A549 (cell line): ENCODE data around the gene ORC1. TPM values are rescaled to one million over a fixed set of nuclear protein-coding genes. Genes with fewer than 3 reads are reported as not detected.

ENCODE experiments used
- ATAC-seq, 2 experiments: fragments of 200-7000 bp in 1 of 2; fragments of >200 bp in 1 of 2; cut with Nextera tagmentation in 1 of 2; cut with Tn5 transposase in 1 of 2; 3 replicates each; pipeline versions ENCODE4 v1.8.0 to v1.9.1; 2018 to 2020; ENCODE audit warnings: mild to moderate bottlenecking in 1 of 2, moderate library complexity in 1 of 2
- CTCF ChIA-PET: fragments of 300-600 bp; sonication (Branson Sonifier 250); formaldehyde crosslinking; extraction: SDS; loops from one replicate; lab custom pipeline; 2021; ENCODE audit warnings: antibody characterized with exemption, inconsistent platforms; lab: Yijun Ruan, JAX
- POLR2A ChIA-PET: fragments of 350-600 bp; formaldehyde crosslinking; extraction: SDS; loops from one replicate; lab custom pipeline; 2021; ENCODE audit warnings: antibody characterized with exemption, inconsistent platforms; lab: Yijun Ruan, JAX
- DNase-seq, 2 experiments: peaks; one replicate each; pipeline versions ENCODE4 v3.0.0 to v3.0.0-alpha.2; 2011 to 2016; ENCODE audit warnings: low read depth in 1 of 2, low spot score in 1 of 2
- FAIRE-seq: peaks from 2 replicates; lab custom pipeline; 2011; peaks lifted over from hg19 to GRCh38; lab: Jason Lieb, UNC
- H3K27ac ChIP-seq, 2 experiments: fragments of >200 bp; sonication (Bioruptor Twin); formaldehyde crosslinking; 3 replicates each; pipeline ENCODE4 v1.5.1; 2016 to 2017
- H3K4me1 ChIP-seq: fragments of >200 bp; sonication (Bioruptor Twin); formaldehyde crosslinking; 3 replicates; pipeline ENCODE4 v1.6.1; 2016
- H3K4me2 ChIP-seq: fragments of >200 bp; sonication (Bioruptor Twin); formaldehyde crosslinking; 3 replicates; pipeline ENCODE4 v1.6.1; 2016
- H3K4me3 ChIP-seq: fragments of >200 bp; sonication (Bioruptor Twin); formaldehyde crosslinking; 3 replicates; pipeline ENCODE4 v1.5.1; 2016
- H3K9me3 ChIP-seq: fragments of >200 bp; sonication (Bioruptor Twin); formaldehyde crosslinking; 3 replicates; pipeline ENCODE4 v1.6.1; 2016
- CBX2 ChIP-seq: fragments of 200-600 bp; sonication (generic); IDR thresholded peaks from 2 replicates; pipeline ENCODE4 v1.6.1; 2016; ENCODE audit warnings: low read depth, mild to moderate bottlenecking, borderline replicate concordance
- CHD2 ChIP-seq: fragments of 150-350 bp; IDR thresholded peaks from 2 replicates; pipeline ENCODE4 v1.6.1; 2014; ENCODE audit warnings: low read length; ENCODE audit not compliant: partially characterized antibody
- CTCF ChIP-seq: fragments of >200 bp; sonication (Bioruptor Twin); formaldehyde crosslinking; IDR thresholded peaks from 3 replicates; pipeline ENCODE4 v1.5.1; 2016
- EHF ChIP-seq: fragments of 250-450 bp; sonication (Bioruptor Pico); IDR thresholded peaks from 2 replicates; pipeline ENCODE4 v1.5.0; 2020; ENCODE audit warnings: mild to moderate bottlenecking
- EP300 ChIP-seq, 2 experiments: fragments of >200 bp; sonication (Bioruptor Twin); formaldehyde crosslinking; IDR thresholded peaks; 2 replicates in 1 of 2; 3 replicates in 1 of 2; pipeline ENCODE4 v1.6.1; 2016 to 2017
- ESRRA ChIP-seq: fragments of 150-350 bp; IDR thresholded peaks from 2 replicates; pipeline ENCODE4 v1.6.1; 2014; ENCODE audit warnings: mild to moderate bottlenecking, low read length, borderline replicate concordance
- FOSB ChIP-seq: fragments of 250-450 bp; sonication (Bioruptor Pico); IDR thresholded peaks from 2 replicates; pipeline ENCODE4 v1.5.0; 2020; ENCODE audit warnings: mild to moderate bottlenecking, moderate library complexity
- FOSL2 ChIP-seq, 2 experiments: fragments of 450-650 bp in 1 of 2; fragments of >200 bp in 1 of 2; sonication (Bioruptor Twin) in 1 of 2; formaldehyde crosslinking; IDR thresholded peaks; 2 replicates each; pipeline versions ENCODE4 v1.5.0 to v1.6.1; 2016 to 2020; ENCODE audit warnings: mild to moderate bottlenecking in 1 of 2, moderate library complexity in 1 of 2
- FOXS1 ChIP-seq: fragments of 250-450 bp; sonication (Bioruptor Pico); IDR thresholded peaks from 2 replicates; pipeline ENCODE4 v1.5.0; 2020; ENCODE audit warnings: mild to moderate bottlenecking, moderate library complexity
- HOXA7 ChIP-seq: fragments of 250-450 bp; sonication (Bioruptor Pico); IDR thresholded peaks from 2 replicates; pipeline ENCODE4 v1.5.0; 2020; ENCODE audit warnings: mild to moderate bottlenecking, moderate library complexity
- HOXB13 ChIP-seq: fragments of 250-450 bp; sonication (Bioruptor Pico); IDR thresholded peaks from 2 replicates; pipeline ENCODE4 v1.5.0; 2020; ENCODE audit warnings: low read depth, mild to moderate bottlenecking, moderate library complexity
- JUN ChIP-seq, 2 experiments: fragments of >200 bp; sonication (Bioruptor Twin); formaldehyde crosslinking; IDR thresholded peaks; 2 replicates in 1 of 2; 3 replicates in 1 of 2; pipeline ENCODE4 v1.6.1; 2016 to 2017
- JUNB ChIP-seq: fragments of >200 bp; sonication (Bioruptor Twin); formaldehyde crosslinking; IDR thresholded peaks from 2 replicates; pipeline ENCODE4 v1.6.1; 2016
- KDM1A ChIP-seq: fragments of 200-600 bp; sonication (generic); IDR thresholded peaks from 2 replicates; pipeline ENCODE4 v1.6.1; 2016; ENCODE audit warnings: low read depth, mild to moderate bottlenecking
- KDM5A ChIP-seq: fragments of 200-600 bp; sonication (generic); IDR thresholded peaks from 2 replicates; pipeline ENCODE4 v1.6.1; 2016; ENCODE audit warnings: antibody characterized with exemption, mild to moderate bottlenecking
- MAFK ChIP-seq: fragments of 450-650 bp; IDR thresholded peaks from 2 replicates; pipeline ENCODE4 v1.6.1; 2014; ENCODE audit not compliant: partially characterized antibody
- MYC ChIP-seq: IDR thresholded peaks from 2 replicates; pipeline ENCODE4 v1.6.1; 2012; ENCODE audit warnings: mild to moderate bottlenecking, inconsistent platforms, low read length, improper control_type of control experiment, borderline replicate concordance
- NFE2L2 ChIP-seq: fragments of 150-350 bp; conservative IDR thresholded peaks from 2 replicates; pipeline ENCODE4 v1.6.1; 2014; ENCODE audit warnings: low read length
- PHF8 ChIP-seq: fragments of 200-600 bp; sonication (generic); IDR thresholded peaks from 2 replicates; pipeline ENCODE4 v1.6.1; 2016; ENCODE audit warnings: low read depth, mild to moderate bottlenecking, antibody characterized with exemption, moderate library complexity, borderline replicate concordance
- POLR2AphosphoS2 ChIP-seq: conservative IDR thresholded peaks from 2 replicates; pipeline ENCODE4 v1.6.1; 2012; ENCODE audit warnings: low read length, improper control_type of control experiment, inconsistent platforms
- RCOR1 ChIP-seq: fragments of 150-350 bp; IDR thresholded peaks from 2 replicates; pipeline ENCODE4 v1.6.1; 2014; ENCODE audit warnings: antibody characterized with exemption, low read length, low read depth
- RFX5 ChIP-seq: fragments of 450-650 bp; IDR thresholded peaks from 2 replicates; pipeline ENCODE4 v1.7.1; 2014; ENCODE audit warnings: antibody characterized with exemption, mild to moderate bottlenecking, moderate library complexity
- RNF2 ChIP-seq: fragments of 200-600 bp; sonication (generic); IDR thresholded peaks from 2 replicates; pipeline ENCODE4 v1.6.1; 2016; ENCODE audit warnings: low read depth, mild to moderate bottlenecking, antibody characterized with exemption, moderate library complexity, borderline replicate concordance
- TP53 ChIP-seq: fragments of 250-450 bp; sonication (Bioruptor Pico); IDR thresholded peaks from 2 replicates; pipeline ENCODE4 v1.5.0; 2021; ENCODE audit warnings: mild to moderate bottlenecking, moderate library complexity
- ZFP36 ChIP-seq: fragments of 450-650 bp; IDR thresholded peaks from 2 replicates; pipeline ENCODE4 v1.6.1; 2014; ENCODE audit warnings: borderline replicate concordance; ENCODE audit not compliant: partially characterized antibody
- ZNF302 ChIP-seq: fragments of 250-450 bp; sonication (Bioruptor Pico); IDR thresholded peaks from 2 replicates; pipeline ENCODE4 v1.9.0; 2021; ENCODE audit warnings: inconsistent platforms, mild to moderate bottlenecking, moderate library complexity
- WGBS: methylation state at CpG from one replicate; pipeline ENCODE4 v1.1.6; 2017; ENCODE audit errors: missing lambda C conversion rate; 5-methylcytosine and 5-hydroxymethylcytosine counted together
- polyA plus RNA-seq, 4 experiments: library from polyadenylated mRNA; depleted of rRNA in 3 of 4; stranded (reverse); fragments of >200 nt; fragmentation: RNase III in 1 of 4; extraction: RNeasy Plus Mini Kit Qiagen cat#74134 plus additional on column Dnase treatment in 1 of 4; gene quantifications; 2 replicates in 3 of 4; 3 replicates in 1 of 4; pipeline ENCODE4 v1.2.3, GENCODE V29; 2011 to 2017
- TF ChIP-seq, protein P1 (sequence below): IDR thresholded peaks from 2 replicates; pipeline ENCODE4 v1.6.1; 2012
- TF ChIP-seq, protein P2 (sequence below): fragments of 150-350 bp; IDR thresholded peaks from 2 replicates; pipeline ENCODE4 v1.6.1; 2014; ENCODE audit warnings: low read depth, mild to moderate bottlenecking, low read length

Gene ORC1
- polyA plus RNA-seq, 2 of the 4 experiments (the other 2 are of a cell fraction) = 18.9 to 19.1 TPM

GRCh38 chr1:52436817-52437216 is 32.6 kb upstream of the ORC1 start (continued):
- TF ChIP-seq ZFP36 = no peak
- no peak for TF ChIP-seq NFE2L2
- TF ChIP-seq MAFK = no peak
- no peak for TF ChIP-seq KDM5A
- TF ChIP-seq FOXS1 = no peak

DNA sequence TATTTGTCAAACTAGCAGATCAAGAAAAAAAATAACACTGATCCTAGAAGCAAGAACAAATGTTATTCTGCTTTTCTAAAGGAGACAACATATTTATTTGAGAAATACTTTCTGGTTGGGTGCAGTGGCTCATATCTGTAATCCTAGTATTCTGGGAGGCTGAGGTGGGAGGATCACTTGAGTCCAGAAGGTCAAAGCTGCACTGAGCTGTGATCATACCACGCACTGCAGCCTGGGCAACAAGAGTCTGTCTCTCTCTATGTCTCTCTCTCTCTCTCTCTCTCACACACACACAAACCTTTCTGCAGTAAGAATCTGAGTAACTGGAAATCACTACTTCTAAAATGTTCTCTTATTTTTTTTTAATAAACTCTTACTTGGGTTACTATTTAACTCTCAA is 31.4 kb upstream of the ORC1 start:
- DNase-seq (no peak), ATAC-seq (no peak), FAIRE-seq (no peak)
- WGBS = 100% methylated on average over 1 of the region's 1 CpG
- ChIA-PET POLR2A (no interaction called here), CTCF (interaction anchor here (0.6 to 1.0 kb wide), 2 partner anchors 68 to 96 kb away, joined by 3 read pairs; no protein-coding TSS in a partner anchor)
- Histone ChIP-seq H3K4me2 (no peak overlapping the region), H3K27ac (no peak overlapping the region), H3K9me3 (no peaks in the 10 kb centered on the region), H3K4me1 (no peaks in the 10 kb centered on the region), H3K4me3 (no peak overlapping the region)
- TF ChIP-seq ZNF302 = no peak
- no peak for TF ChIP-seq ZFP36
- TF ChIP-seq, protein P1, sequence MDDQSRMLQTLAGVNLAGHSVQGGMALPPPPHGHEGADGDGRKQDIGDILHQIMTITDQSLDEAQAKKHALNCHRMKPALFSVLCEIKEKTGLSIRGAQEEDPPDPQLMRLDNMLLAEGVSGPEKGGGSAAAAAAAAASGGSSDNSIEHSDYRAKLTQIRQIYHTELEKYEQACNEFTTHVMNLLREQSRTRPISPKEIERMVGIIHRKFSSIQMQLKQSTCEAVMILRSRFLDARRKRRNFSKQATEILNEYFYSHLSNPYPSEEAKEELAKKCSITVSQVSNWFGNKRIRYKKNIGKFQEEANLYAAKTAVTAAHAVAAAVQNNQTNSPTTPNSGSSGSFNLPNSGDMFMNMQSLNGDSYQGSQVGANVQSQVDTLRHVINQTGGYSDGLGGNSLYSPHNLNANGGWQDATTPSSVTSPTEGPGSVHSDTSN = no peak
- no peak for TF ChIP-seq ESRRA
- TF ChIP-seq HOXB13 (CRISPR knock-in tag) = no peak
- no peak for TF ChIP-seq MAFK
- TF ChIP-seq RCOR1 = no peak
- TF ChIP-seq NFE2L2 = no peak
- no peak for TF ChIP-seq POLR2AphosphoS2
- TF ChIP-seq JUNB = no peak
- no peak for TF ChIP-seq EP300 (IDR thresholded peaks at IDR 0.05)
- TF ChIP-seq FOSB (CRISPR knock-in tag) = no peak
- TF ChIP-seq TP53 (CRISPR knock-in tag) = no peak
- no peak for TF ChIP-seq CTCF
- no peak for TF ChIP-seq RNF2
- TF ChIP-seq HOXA7 (CRISPR knock-in tag) = no peak

- CTCF ChIA-PET = interaction anchor here (0.6 to 1.0 kb wide), 2 partner anchors 67 to 97 kb away, joined by 3 read pairs; no protein-coding TSS in a partner anchor
- WGBS = 92% methylated on average over 1 of the region's 1 CpG
- POLR2A ChIA-PET = no interaction called here
- no peak overlapping the region for H3K4me3 ChIP-seq
- FAIRE-seq (no peak), ATAC-seq (no peak), DNase-seq (no peak)
- H3K27ac ChIP-seq = no peak overlapping the region
- no peak overlapping the region for H3K4me2 ChIP-seq
- no peaks in the 10 kb centered on the region for H3K4me1 ChIP-seq
- H3K9me3 ChIP-seq = no peaks in the 10 kb centered on the region
- no peak for TF ChIP-seq JUNB
- no peak for TF ChIP-seq CHD2
- TF ChIP-seq, protein P2, sequence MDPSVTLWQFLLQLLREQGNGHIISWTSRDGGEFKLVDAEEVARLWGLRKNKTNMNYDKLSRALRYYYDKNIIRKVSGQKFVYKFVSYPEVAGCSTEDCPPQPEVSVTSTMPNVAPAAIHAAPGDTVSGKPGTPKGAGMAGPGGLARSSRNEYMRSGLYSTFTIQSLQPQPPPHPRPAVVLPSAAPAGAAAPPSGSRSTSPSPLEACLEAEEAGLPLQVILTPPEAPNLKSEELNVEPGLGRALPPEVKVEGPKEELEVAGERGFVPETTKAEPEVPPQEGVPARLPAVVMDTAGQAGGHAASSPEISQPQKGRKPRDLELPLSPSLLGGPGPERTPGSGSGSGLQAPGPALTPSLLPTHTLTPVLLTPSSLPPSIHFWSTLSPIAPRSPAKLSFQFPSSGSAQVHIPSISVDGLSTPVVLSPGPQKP = no peak
- TF ChIP-seq EHF (CRISPR knock-in tag) = no peak
- no peak for TF ChIP-seq CTCF
- no peak for TF ChIP-seq JUN (IDR thresholded peaks at IDR 0.05)
- TF ChIP-seq HOXA7 (CRISPR knock-in tag) = no peak
- no peak for TF ChIP-seq PHF8
- TF ChIP-seq KDM5A = no peak
- TF ChIP-seq CBX2 = no peak
- no peak for TF ChIP-seq NFE2L2
- no peak for TF ChIP-seq FOSL2 (IDR thresholded peaks at IDR 0.05)
- no peak for TF ChIP-seq FOSL2 (CRISPR knock-in tag; IDR thresholded peaks at IDR 0.05)
- TF ChIP-seq MAFK = no peak
- no peak for TF ChIP-seq RFX5
- TF ChIP-seq KDM1A = no peak
- no peak for TF ChIP-seq MYC
Observed at GRCh38 chr1:52435211-52435610, 31.0 kb upstream of the ORC1 start.
